Measurements from ENCODE around the gene UBLCP1.
"Not testable (repeated sequence)": the region's sequence is repeated elsewhere in the genome, so short reads cannot be mapped to it uniquely, and the experiment has no call there.

The UBLCP1 gene

GRCh38 chr5:159262859-159263568 lies at the start of gene UBLCP1:
Gene UBLCP1, plus strand, starts transcription at chr5:159263290. Its CDS starts 5,626 bp downstream, at chr5:159268916.
- DNase-seq = peak; percentile 92

- DNase-seq = no peak
Observed at GRCh38 chr5:159214486-159215271, 48.4 kb upstream of the UBLCP1 start.

GRCh38 chr5:159215886-159216285 lies 47.2 kb upstream of the UBLCP1 start:
- no peak for DNase-seq

- DNase-seq = no peak
Observed at GRCh38 chr5:159216454-159216853, 46.6 kb upstream of the UBLCP1 start.

- DNase-seq = no peak
Observed at GRCh38 chr5:159217236-159217635, 45.9 kb upstream of the UBLCP1 start.

GRCh38 chr5:159218595-159219023 lies 44.5 kb upstream of the UBLCP1 start:
- no peak for DNase-seq

GRCh38 chr5:159220206-159220605 lies 42.9 kb upstream of the UBLCP1 start:
- DNase-seq = no peak

- DNase-seq = no peak
Observed at GRCh38 chr5:159223469-159223868, 39.6 kb upstream of the UBLCP1 start.

- DNase-seq = no peak
Observed at GRCh38 chr5:159224471-159224870, 38.6 kb upstream of the UBLCP1 start.

- no peak for DNase-seq
Observed at GRCh38 chr5:159226451-159226850, 36.6 kb upstream of the UBLCP1 start.

- no peak for DNase-seq
Observed at GRCh38 chr5:159227452-159227851, 35.6 kb upstream of the UBLCP1 start.

- not testable (repeated sequence) for DNase-seq
Observed at GRCh38 chr5:159228097-159228496, 35.0 kb upstream of the UBLCP1 start.

GRCh38 chr5:159230657-159231056 lies 32.4 kb upstream of the UBLCP1 start:
- DNase-seq = no peak

- no peak for DNase-seq
Observed at GRCh38 chr5:159231167-159231566, 31.9 kb upstream of the UBLCP1 start.

- DNase-seq = not testable (repeated sequence)
Observed at GRCh38 chr5:159235871-159236520, 27.1 kb upstream of the UBLCP1 start.

GRCh38 chr5:159240301-159240870 lies 22.7 kb upstream of the UBLCP1 start:
- DNase-seq = no peak

- no peak for DNase-seq
Observed at GRCh38 chr5:159241946-159242552, 21.0 kb upstream of the UBLCP1 start.

GRCh38 chr5:159242656-159243055 lies 20.4 kb upstream of the UBLCP1 start:
- DNase-seq = no peak

GRCh38 chr5:159243385-159243784 lies 19.7 kb upstream of the UBLCP1 start:
- DNase-seq = no peak

- no peak for DNase-seq
Observed at GRCh38 chr5:159244163-159244562, 18.9 kb upstream of the UBLCP1 start.

- no peak for DNase-seq
Observed at GRCh38 chr5:159244890-159245289, 18.2 kb upstream of the UBLCP1 start.

- DNase-seq = no peak
Observed at GRCh38 chr5:159249158-159249557, 13.9 kb upstream of the UBLCP1 start.

- no peak for DNase-seq
Observed at GRCh38 chr5:159252195-159252594, 10.9 kb upstream of the UBLCP1 start.
